HG03280 (cell line): ENCODE data around the gene SLC2A4.

ENCODE experiments used
- ATAC-seq: cut with Tn5 transposase; IDR thresholded peaks from one replicate; pipeline ENCODE4 v1.9.1; 2021; ENCODE audit warnings: mild to moderate bottlenecking, moderate library complexity; ENCODE audit not compliant: unreplicated experiment

Gene SLC2A4

DNA sequence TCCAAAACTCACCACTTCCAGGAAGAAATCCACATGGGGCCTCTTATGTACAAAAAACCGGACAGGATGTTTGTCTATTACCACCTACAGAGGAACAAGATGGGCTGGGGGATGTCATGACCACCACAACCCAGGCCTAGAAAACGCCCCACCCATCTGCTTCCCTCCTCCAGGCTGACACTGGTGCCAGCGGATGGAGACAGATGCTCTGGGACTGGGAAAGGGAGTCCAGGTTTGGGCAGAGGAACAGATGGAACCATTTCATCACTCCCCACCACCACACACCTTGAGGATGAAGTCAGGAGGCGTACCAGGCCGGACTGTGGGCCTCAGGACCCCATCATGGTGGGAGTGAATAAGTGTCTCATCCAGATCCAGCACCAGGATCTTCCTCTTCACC lies 34.7 kb upstream of the SLC2A4 start:
- no peak for ATAC-seq

- ATAC-seq, result no peak
Measured at GRCh38 chr17:7248796-7249195, 32.7 kb upstream of the SLC2A4 start.

DNA sequence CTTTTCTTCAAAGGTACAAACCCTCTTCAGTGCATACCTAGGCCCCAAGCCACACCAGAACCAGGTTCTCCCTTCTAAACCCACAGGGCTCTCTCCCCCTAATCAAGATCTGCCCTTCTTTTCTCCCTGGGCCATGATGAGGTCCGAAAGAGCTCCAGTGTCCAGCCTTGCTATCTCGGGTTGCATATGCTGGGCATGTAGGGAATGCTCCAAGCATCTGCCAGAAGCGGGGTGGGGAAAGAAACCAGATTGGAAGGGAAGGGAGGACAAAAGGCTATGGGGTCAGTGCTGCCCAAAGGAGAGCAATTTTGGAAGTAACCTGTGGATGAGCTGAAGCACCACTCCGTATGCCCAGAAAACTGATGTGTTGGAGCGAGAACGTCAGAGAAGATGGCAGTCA lies 32.3 kb upstream of the SLC2A4 start:
- ATAC-seq, result no peak

- no peak for ATAC-seq
Measured at GRCh38 chr17:7249830-7250229, 31.7 kb upstream of the SLC2A4 start.

DNA sequence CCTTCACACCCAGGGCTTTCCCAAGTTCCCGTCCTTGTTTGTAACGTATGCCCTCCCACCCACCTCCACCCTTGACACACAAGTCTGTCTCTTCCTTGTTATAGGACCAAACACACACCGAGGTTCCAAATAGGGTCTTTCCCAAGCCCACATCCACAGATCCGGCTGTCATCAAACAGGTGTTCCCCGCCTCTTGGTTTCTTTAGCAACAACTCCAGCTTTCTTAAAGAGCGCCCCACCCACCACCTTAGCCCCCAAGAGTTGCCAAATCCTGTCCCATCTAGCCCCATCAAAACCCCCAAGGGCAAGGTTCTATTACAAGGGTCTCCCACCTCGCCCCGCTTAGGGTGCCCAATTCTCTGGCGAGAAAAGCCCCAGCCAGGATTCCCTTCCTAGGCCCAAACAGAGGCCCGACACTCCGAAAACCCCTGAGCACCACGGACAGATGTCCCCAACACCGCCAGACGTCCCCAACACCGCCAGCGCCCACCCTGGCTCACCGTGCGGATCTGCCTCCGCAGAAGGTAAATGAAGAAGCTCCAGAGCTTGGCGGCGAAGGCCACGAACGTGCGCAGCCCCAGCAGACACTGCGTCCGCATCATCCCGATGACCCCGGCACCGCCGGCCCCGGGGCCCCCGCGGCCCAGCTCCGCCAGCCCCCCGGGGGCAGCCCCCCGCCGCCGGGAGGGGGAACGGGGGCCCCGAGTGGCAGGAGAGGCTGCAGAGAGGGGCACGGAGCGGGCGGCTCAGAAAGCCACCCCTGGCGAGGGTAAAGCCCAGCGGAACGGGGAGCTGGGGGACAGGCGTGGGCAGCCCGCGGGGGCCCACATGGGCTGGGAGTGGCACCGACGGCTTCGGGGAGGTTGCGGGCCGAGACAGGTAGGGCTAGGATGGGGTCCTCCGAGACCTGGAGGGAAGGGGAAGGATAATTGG lies 30.6 kb upstream of the SLC2A4 start:
- ATAC-seq, result no peak

DNA sequence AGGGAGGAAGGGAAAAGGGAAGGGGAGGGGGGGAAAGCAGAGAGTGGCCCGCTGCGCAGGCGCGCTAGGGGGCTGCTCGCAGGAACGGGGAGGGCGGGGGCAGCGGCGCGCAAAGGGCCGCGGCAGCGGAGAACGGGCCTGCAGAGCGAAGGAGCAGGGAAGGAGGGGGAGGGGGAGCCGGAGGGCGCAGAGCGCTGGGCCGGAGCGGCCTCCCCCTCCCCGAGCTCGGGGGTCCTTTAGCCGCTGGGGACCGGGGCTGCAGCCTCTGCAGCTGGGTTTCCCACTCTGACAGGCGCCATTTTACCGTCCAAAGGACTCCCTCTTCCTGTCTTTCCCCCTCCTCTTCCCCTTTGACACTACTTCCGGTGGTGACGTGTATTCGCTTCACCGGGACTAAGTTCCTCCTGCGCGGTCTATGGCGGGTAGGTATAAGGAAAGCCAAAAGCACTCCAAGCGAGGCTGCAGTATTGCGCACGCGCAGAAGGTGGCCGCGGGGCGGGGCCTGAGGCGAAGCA lies 29.8 kb upstream of the SLC2A4 start, which contains the start of gene CTDNEP1:
CTDNEP1 (minus strand) TSS at position 74 of the 515 bp plus-strand sequence. CDS start 438 bp downstream, outside the sequence.
- peak; percentile 84 for ATAC-seq

- ATAC-seq, result peak; percentile 50
Measured at GRCh38 chr17:7252176-7253043, 29.1 kb upstream of the SLC2A4 start, which contains the start of gene ELP5. Gene ELP5 (plus strand): TSS chr17:7252215. CDS start chr17:7252551, 336 bp downstream.

GRCh38 chr17:7253082-7253481 lies 28.4 kb upstream of the SLC2A4 start:
- ATAC-seq, result no peak

DNA sequence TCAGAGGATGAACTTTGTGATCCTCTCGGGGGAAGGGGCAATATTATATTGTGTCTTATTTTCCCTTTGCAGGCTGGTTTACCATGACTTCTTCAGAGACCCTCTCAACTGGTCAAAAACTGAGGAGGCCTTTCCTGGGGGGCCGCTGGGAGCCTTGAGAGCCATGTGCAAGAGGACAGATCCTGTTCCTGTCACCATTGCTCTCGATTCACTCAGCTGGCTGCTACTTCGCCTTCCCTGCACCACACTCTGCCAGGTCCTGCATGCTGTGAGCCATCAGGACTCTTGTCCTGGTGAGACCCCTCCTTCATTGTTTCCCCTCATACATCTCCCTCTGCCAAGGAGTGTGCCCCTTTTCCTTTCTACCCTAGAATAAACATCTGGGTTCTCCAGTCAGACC lies 27.0 kb upstream of the SLC2A4 start:
- no peak for ATAC-seq

DNA sequence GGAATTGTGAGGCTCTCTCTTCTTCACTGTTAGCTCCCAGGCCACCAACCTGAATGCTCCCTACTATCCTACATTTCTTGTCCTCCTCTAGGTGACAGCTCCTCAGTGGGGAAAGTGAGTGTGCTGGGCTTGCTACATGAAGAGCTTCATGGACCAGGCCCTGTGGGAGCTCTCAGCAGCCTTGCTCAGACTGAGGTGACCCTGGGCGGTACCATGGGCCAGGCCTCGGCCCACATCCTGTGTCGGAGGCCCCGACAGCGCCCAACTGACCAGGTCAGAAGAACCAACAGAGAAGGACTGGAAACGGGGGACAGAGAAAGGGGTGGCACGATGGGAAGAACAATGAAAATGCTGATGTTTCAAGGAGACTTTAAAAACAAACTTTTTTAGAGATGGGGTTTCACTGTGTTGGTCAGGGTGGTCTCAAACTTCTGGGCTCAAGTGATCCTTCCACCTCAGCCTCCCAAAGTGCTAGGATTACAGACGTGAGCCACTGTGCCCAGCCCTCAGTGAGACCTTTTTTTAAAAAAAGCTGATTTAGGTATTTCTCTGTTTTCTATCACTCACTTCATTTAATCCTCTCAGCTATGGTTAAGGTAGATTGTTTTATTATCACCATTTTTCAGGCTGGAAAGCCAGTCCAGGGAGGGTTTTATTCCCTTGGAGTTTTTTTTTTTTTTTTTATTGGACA lies 24.6 kb upstream of the SLC2A4 start:
- ATAC-seq, result no peak

- ATAC-seq, result no peak
Measured at GRCh38 chr17:7258731-7259554, 22.6 kb upstream of the SLC2A4 start.

DNA sequence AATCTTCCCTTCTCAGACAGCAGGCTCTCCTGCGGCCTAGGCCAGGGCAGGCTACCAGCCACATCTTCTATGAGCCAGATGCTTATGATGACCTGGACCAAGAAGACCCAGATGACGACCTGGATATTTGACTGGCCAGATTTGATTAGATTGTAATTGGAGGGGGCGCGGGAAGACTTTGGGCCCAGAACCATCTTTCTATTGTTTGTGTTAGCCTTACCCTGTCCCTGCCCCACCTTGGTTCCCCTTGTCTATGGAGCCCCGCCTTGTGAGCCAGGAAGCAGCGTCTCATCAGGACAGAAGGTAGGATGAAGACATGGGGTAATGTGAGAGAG lies 22.0 kb upstream of the SLC2A4 start:
- no peak for ATAC-seq

- no peak for ATAC-seq
Measured at GRCh38 chr17:7260151-7260550, 21.4 kb upstream of the SLC2A4 start.

- no peak for ATAC-seq
Measured at GRCh38 chr17:7260651-7261378, 20.7 kb upstream of the SLC2A4 start.

GRCh38 chr17:7261379-7262191 lies 19.9 kb upstream of the SLC2A4 start:
- no peak for ATAC-seq

DNA sequence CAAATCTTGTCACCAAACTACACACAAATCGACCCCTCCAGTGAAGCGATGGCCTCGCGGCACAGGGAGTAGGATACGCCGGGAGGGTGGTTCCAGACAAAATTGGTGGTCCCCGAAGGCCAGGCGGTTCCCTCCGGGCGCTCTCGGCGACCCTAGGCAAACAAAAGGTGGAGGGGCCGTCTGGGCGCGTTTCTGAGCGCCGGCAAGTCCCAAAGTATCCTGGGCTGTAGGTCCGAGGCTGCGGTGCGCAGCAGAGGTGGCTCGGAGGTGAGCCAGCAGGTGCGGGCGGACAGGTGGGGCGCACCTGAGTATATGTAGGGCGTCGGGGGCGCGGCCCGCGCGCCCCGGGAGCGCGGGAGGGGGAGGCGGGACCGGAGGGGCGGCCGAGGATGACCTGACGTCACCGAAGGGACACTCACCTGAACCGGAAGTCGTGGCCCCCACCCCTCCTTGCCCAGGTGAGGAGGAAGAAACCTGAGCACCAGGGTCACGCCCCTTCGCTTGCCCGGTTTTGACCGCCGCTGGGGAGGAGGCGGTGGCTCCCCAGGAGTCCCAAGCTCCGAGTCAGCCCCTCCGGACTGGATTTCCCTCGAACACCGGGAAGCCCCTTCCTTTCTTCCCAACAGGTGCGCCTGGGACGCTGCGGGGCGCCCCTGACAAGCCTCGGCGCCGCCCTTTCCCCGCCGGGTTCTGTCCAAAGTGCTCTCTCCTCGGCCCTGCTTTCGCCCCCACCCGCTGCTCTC lies 19.2 kb upstream of the SLC2A4 start, which contains the start of gene CLDN7:
CLDN7 (minus strand) TSS at position 287 of the 743 bp plus-strand sequence. CDS start 435 bp downstream, outside the sequence.
- ATAC-seq, result no peak

DNA sequence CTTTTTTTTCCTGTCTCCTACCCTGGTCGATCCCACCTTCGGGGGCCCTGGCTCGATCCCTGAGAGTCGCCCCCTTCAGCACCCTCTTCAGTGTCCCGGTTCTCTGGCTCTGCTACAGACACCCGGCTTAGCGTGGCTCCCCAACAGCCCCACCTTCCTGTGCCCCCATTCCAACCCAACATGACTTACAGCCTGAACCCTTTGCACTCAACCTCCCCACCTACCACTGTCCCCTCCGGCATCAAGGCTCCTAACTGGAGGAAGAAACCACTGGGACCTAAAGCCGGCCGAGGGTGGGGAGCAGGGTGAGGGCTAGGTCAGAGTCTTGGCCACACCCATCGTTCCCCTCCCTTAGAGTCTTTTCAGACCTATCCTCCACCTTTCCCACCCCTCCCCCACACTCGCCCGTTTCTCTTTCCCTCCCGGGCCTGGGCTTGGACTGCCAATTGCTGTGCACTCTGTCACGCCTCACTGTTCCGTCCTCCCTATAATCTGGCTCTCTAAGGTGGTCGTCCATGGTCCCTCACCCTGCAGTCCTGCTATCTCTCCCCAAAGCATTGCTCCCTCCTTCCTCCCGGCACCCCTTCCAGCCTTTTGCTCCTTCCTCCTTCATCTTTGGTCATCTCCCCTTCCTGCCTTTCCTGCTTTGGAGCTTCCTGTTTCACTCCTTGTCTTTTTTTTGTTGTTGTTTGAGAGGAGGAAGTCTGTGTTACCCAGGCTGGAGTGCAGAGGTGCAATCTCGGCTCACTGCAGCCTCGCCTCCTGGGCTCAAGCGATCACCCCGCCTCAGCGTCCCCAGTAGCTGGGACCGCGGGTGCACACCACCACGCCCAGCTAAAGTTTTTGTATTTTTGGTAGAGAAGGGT lies 18.4 kb upstream of the SLC2A4 start:
- no peak for ATAC-seq
